Panc1 (cell line): ENCODE measurements around the gene PNRC2. TPM values are rescaled to one million over a fixed set of nuclear protein-coding genes. Genes with fewer than 3 reads are reported as not detected.

Experiments
- ATAC-seq: fragments of 200-7000 bp; cut with Tn5 transposase; 2 replicates; pipeline ENCODE4 v1.9.1; 2020; ENCODE audit warnings: mild to moderate bottlenecking, moderate library complexity
- BruUV-seq: library from RNA; stranded (reverse); fragments of 400-500 nt; replicated peaks from 2 replicates; lab custom pipeline; 2021; lab: Mats Ljungman, UMichigan
- CTCF ChIA-PET: fragments of 300-600 bp; sonication (Branson Sonifier 250); formaldehyde crosslinking; loops from one replicate; lab custom pipeline; 2022; ENCODE audit warnings: antibody characterized with exemption; lab: Charles Lee
- POLR2A ChIA-PET: fragments of 300-600 bp; sonication (Branson Sonifier 250); formaldehyde crosslinking; loops from one replicate; lab custom pipeline; 2022; ENCODE audit warnings: antibody characterized with exemption; lab: Charles Lee
- DNase-seq: peaks from one replicate; pipeline ENCODE4 v3.0.0-alpha.2; 2010; ENCODE audit warnings: low read depth, low spot score
- H3K27ac ChIP-seq: 2 replicates; pipeline ENCODE4 v1.5.1; 2011; ENCODE audit warnings: mild to moderate bottlenecking, low read length, inconsistent platforms
- H3K27me3 ChIP-seq: fragments of 200-500 bp; sonication (Bioruptor generic); 2 replicates; pipeline ENCODE4 v1.6.0; 2014; ENCODE audit warnings: low read length, inconsistent platforms; ENCODE audit not compliant: control insufficient read depth, insufficient read depth
- H3K36me3 ChIP-seq: fragments of 200-500 bp; sonication (Bioruptor generic); 2 replicates; pipeline ENCODE4 v1.5.1; 2014; ENCODE audit warnings: inconsistent platforms, mild to moderate bottlenecking, low read length, moderate library complexity; ENCODE audit not compliant: control insufficient read depth, insufficient read depth
- H3K4me1 ChIP-seq: 2 replicates; pipeline ENCODE4 v1.5.1; 2011; ENCODE audit warnings: inconsistent platforms, mild to moderate bottlenecking, low read length, moderate library complexity; ENCODE audit not compliant: control insufficient read depth, insufficient read depth
- H3K4me3 ChIP-seq, 2 experiments: 2 replicates each; pipeline ENCODE4 v1.5.1; 2011 to 2012; ENCODE audit warnings: low read depth in 2 of 2, low read length in 2 of 2, mild to moderate bottlenecking in 2 of 2, inconsistent platforms in 1 of 2, moderate library complexity in 1 of 2
- H3K9me3 ChIP-seq: fragments of 200-500 bp; sonication (Bioruptor generic); 2 replicates; pipeline ENCODE4 v1.5.1; 2014; ENCODE audit warnings: low read depth, mild to moderate bottlenecking, inconsistent platforms, low read length, moderate library complexity; ENCODE audit not compliant: control insufficient read depth, insufficient read depth
- POLR2AphosphoS5 ChIP-seq: IDR thresholded peaks from 2 replicates; pipeline ENCODE4 v1.6.1; 2012; ENCODE audit warnings: mild to moderate bottlenecking, low read depth, low read length, moderate library complexity
- SIN3A ChIP-seq: IDR thresholded peaks from 2 replicates; pipeline ENCODE4 v1.6.1; 2012; ENCODE audit warnings: low read depth, mild to moderate bottlenecking, low read length, moderate library complexity, borderline replicate concordance; ENCODE audit not compliant: insufficient read depth
- TCF7L2 ChIP-seq: IDR thresholded peaks from 2 replicates; pipeline ENCODE4 v1.6.1; 2011; ENCODE audit warnings: mild to moderate bottlenecking, low read depth, low read length, inconsistent platforms
- in situ Hi-C: cut with HindIII; loops from 2 replicates; pipeline ENCODE4 v1.10.0; 2016; ENCODE audit warnings: low sequenced_read_pairs, low pct_unique_long_range_greater_than_20kb
- intact Hi-C: fragments of 100-400 bp; cut with micrococcal nuclease; formaldehyde crosslinking; loops from one replicate; pipeline ENCODE4 v1.10.0; 2022; ENCODE audit not compliant: unreplicated experiment
- total RNA-seq: library from RNA; stranded (reverse); gene quantifications from one replicate; pipeline ENCODE4 v1.2.1, GENCODE V29; 2021; ENCODE audit not compliant: unreplicated experiment
- TF ChIP-seq, protein P1 (sequence below), 2 experiments: IDR thresholded peaks; 2 replicates each; pipeline ENCODE4 v1.6.1; 2011 to 2012; ENCODE audit warnings: low read depth in 2 of 2, control low read depth in 1 of 2, low read length in 1 of 2, mild to moderate bottlenecking in 1 of 2, moderate library complexity in 1 of 2; ENCODE audit not compliant: insufficient read depth in 1 of 2
- TF ChIP-seq, protein P2 (sequence below): fragments of 450-650 bp; IDR thresholded peaks from 2 replicates; pipeline ENCODE4 v1.5.1; 2017; ENCODE audit warnings: mild to moderate bottlenecking

PNRC2 gene
- total RNA-seq, 1 experiment from 2014 or later, result 97.4 TPM

GRCh38 chr1:23947366-23947765 lies 12.3 kb upstream of the PNRC2 start:
- H3K27me3 ChIP-seq, result no peaks in the 10 kb centered on the region
- intact Hi-C loops (no loop called here), in situ Hi-C loops (no loop called here)
- H3K4me3 ChIP-seq, result no peak overlapping the region
- TF ChIP-seq, protein P1, sequence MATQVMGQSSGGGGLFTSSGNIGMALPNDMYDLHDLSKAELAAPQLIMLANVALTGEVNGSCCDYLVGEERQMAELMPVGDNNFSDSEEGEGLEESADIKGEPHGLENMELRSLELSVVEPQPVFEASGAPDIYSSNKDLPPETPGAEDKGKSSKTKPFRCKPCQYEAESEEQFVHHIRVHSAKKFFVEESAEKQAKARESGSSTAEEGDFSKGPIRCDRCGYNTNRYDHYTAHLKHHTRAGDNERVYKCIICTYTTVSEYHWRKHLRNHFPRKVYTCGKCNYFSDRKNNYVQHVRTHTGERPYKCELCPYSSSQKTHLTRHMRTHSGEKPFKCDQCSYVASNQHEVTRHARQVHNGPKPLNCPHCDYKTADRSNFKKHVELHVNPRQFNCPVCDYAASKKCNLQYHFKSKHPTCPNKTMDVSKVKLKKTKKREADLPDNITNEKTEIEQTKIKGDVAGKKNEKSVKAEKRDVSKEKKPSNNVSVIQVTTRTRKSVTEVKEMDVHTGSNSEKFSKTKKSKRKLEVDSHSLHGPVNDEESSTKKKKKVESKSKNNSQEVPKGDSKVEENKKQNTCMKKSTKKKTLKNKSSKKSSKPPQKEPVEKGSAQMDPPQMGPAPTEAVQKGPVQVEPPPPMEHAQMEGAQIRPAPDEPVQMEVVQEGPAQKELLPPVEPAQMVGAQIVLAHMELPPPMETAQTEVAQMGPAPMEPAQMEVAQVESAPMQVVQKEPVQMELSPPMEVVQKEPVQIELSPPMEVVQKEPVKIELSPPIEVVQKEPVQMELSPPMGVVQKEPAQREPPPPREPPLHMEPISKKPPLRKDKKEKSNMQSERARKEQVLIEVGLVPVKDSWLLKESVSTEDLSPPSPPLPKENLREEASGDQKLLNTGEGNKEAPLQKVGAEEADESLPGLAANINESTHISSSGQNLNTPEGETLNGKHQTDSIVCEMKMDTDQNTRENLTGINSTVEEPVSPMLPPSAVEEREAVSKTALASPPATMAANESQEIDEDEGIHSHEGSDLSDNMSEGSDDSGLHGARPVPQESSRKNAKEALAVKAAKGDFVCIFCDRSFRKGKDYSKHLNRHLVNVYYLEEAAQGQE (IDR thresholded peaks at IDR 0.05; ENCODE audit: insufficient read depth in 1 of 2, low read depth in 2 of 2, low read length in 1 of 2), result no peak
- TF ChIP-seq SIN3A (no peak), TCF7L2 (no peak), POLR2AphosphoS5 (no peak)
- TF ChIP-seq, protein P2, sequence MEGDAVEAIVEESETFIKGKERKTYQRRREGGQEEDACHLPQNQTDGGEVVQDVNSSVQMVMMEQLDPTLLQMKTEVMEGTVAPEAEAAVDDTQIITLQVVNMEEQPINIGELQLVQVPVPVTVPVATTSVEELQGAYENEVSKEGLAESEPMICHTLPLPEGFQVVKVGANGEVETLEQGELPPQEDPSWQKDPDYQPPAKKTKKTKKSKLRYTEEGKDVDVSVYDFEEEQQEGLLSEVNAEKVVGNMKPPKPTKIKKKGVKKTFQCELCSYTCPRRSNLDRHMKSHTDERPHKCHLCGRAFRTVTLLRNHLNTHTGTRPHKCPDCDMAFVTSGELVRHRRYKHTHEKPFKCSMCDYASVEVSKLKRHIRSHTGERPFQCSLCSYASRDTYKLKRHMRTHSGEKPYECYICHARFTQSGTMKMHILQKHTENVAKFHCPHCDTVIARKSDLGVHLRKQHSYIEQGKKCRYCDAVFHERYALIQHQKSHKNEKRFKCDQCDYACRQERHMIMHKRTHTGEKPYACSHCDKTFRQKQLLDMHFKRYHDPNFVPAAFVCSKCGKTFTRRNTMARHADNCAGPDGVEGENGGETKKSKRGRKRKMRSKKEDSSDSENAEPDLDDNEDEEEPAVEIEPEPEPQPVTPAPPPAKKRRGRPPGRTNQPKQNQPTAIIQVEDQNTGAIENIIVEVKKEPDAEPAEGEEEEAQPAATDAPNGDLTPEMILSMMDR, result no peak
- no peak overlapping the region for H3K27ac ChIP-seq
- no peak for ATAC-seq
- no peak for DNase-seq
- ChIA-PET POLR2A (no interaction called here), CTCF (interaction anchor here (0.6 kb wide), 1 partner anchor 96 kb away, joined by 7 read pairs; no protein-coding TSS in a partner anchor)
- peaks cover 14% of the 10 kb centered on the region for H3K4me1 ChIP-seq
- H3K9me3 ChIP-seq, result no peaks in the 10 kb centered on the region; the same call in 1 of the 2 replicates
- H3K36me3 ChIP-seq, result no peaks in the 10 kb centered on the region
- no TSS peak for BruUV-seq

- H3K27me3 ChIP-seq, result no peaks in the 10 kb centered on the region
- no TSS peak for BruUV-seq
- TF ChIP-seq SIN3A (no peak), TCF7L2 (no peak), POLR2AphosphoS5 (no peak)
- TF ChIP-seq, protein P1 (IDR thresholded peaks at IDR 0.05; ENCODE audit: insufficient read depth in 1 of 2, low read depth in 2 of 2, low read length in 1 of 2), result no peak
- TF ChIP-seq, protein P2, result no peak
- no peaks in the 10 kb centered on the region for H3K36me3 ChIP-seq
- no peaks in the 10 kb centered on the region for H3K9me3 ChIP-seq
- H3K4me1 ChIP-seq, result peaks cover 54% of the 10 kb centered on the region
- intact Hi-C loops, result no loop called here
- ChIA-PET POLR2A (interaction anchor here (0.6 kb wide), 1 partner anchor 11 kb away, joined by 3 read pairs; no protein-coding TSS in a partner anchor), CTCF (interaction anchor here (0.6 to 0.7 kb wide), 2 partner anchors 43 to 197 kb away, joined by 3 to 11 read pairs; no protein-coding TSS in a partner anchor)
- in situ Hi-C loops, result no loop called here
- DNase-seq (no peak), ATAC-seq (no peak)
- peak overlapping the region; percentile 75 for H3K27ac ChIP-seq
- no peak overlapping the region for H3K4me3 ChIP-seq
Observed at GRCh38 chr1:23953020-23953419, 6.6 kb upstream of the PNRC2 start.
